ENCODE measurements around the gene RHOBTB3.
"Not testable (repeated sequence)": the region's sequence is repeated elsewhere in the genome, so short reads cannot be mapped to it uniquely, and the experiment has no call there.

RHOBTB3 gene

DNA sequence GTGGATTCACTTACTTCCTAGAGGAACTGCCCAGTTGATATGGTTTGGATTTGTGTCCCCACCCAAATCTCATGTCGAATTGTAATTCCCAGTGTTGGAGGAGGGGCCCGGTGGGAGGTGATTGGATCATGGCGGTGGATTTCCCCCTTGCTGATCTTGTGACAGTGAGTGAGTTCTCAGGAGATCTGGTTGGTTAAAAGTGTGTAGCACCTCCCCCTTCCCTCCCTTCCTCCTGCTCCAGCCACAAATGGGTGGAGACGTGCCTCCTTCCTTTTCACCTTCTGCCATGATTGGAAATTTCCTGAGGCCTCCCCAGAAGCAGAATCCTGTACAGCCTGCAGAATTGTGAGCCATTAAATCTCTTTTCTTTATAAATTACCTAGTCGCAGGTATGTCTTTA is 17.9 kb upstream of the RHOBTB3 start:
- not testable (repeated sequence) for DNase-seq (ENCODE audit: low read depth in 2 of 2)

DNA sequence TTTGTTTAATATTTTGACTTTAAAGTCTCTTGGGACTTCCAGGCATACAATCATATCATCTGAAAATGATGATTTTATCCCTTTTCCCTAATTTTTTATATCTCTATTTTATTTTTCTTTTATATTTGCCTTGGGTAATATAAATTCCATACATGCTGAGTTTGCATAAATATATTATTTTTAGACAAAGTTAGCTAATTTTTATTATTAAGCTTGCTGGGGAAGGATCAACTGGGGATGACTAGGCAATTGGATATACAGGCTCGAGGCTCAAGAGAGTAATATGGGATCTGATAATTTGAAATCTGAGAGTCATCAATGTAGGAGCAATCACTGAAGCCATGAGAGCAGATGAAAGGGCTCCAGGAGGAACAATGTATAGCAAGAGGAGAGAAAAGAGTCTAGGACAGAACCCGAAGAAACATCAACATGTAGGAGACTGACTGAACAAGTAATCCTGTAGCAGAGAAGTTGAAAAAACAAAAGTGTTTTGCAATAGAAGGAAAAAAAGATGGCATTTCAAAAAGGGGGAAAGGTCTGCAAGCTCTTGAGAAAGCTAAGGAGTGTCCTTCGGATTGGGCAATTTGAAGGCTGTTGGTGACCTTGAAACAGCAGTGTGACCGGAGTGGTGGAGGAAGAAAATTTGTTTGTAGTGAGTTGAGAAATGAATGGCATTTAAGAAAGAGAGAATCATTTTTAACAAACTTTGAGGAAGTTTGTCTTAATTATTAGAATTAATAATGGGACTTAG is 17.0 kb upstream of the RHOBTB3 start:
- no peak for DNase-seq (ENCODE audit: low read depth in 2 of 2)

DNA sequence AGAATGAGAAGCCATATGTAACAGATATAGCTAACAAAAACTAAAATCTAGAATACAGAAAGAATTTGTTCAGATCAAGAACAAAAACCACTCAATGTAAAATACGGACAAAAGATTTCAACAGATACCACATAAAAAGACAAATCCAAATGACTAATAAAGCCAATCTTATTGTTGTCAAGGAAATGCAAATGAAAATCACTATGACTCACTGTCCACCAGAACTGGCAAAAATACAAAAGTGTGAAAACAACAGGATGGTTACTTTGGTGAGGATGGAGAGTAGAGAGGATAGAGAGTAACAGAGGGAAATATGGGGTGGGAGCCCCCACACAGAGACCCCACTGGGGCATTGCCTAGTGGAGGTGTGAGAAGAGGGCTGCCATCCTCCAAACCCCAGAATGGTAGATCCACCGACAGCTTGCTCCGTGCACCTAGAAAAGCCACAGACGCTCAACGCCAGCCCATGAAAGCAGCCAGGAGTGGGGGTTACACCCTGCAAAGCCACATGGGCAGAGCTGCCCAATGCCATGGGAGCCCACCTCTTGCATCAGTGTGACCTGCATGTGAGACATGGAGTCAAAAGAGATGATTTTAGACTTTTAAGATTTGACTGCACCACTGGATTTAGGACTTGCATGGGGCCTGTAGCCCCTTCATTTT is 15.2 kb upstream of the RHOBTB3 start:
- no peak for DNase-seq (ENCODE audit: low read depth in 2 of 2)

DNA sequence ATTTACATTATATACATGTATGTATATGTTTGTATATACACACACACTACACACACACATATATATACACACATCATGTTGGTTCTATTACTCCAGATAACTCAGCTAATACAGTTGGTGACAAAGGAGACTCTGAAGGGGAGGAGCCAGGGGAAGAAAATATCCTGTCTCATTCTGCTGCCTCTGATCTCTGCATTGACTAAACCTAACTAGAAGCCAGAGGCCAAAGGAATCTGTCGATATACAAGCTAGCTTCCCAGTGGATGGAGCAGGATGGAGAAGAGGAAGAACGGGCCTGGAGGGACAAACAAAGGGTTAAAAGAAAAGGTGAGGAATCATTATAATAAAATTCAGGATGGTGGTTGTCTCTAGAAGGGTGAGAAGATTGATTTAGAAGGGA is 13.7 kb upstream of the RHOBTB3 start:
- no peak for DNase-seq (ENCODE audit: low read depth in 2 of 2)

DNA sequence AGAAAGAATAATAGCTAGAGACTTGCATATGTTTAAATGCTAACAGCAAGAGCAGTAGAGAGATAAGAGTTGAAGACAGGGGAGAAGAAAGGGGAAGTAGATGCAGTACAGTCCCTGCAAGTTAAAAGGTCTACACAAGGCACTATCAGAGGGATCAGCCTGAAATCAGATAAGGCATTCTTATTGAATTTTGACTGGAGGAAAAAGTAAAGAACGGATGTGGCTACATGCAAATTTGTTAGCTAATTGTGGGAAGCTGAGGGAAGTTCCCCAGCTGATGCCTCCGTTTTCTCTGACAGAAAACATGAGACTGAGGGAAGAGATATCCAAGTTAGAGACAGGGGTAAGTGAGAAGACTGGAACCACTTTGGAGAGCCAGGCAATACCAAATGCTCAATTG is 12.9 kb upstream of the RHOBTB3 start:
- DNase-seq (ENCODE audit: low read depth in 2 of 2): no peak

DNA sequence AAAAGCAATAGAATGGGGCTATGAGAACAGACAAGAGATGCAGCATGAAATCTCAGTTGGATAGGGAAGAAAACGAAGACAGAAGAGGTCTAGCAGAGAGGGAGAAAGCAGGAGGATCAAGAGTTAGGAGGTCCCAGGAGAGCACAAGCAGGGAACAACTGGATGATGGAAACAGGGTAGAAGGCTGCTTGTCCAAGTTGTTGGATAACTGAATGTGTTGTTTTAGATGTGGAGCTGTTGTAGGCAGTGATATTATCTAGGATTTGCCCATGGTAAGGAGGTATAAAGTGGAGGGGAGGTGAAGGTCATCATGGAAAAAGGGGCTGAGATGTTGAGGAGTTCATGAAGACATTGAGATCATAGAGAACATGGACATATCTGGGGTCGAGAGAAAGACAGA is 12.4 kb upstream of the RHOBTB3 start:
- DNase-seq (ENCODE audit: low read depth in 2 of 2): no peak

DNA sequence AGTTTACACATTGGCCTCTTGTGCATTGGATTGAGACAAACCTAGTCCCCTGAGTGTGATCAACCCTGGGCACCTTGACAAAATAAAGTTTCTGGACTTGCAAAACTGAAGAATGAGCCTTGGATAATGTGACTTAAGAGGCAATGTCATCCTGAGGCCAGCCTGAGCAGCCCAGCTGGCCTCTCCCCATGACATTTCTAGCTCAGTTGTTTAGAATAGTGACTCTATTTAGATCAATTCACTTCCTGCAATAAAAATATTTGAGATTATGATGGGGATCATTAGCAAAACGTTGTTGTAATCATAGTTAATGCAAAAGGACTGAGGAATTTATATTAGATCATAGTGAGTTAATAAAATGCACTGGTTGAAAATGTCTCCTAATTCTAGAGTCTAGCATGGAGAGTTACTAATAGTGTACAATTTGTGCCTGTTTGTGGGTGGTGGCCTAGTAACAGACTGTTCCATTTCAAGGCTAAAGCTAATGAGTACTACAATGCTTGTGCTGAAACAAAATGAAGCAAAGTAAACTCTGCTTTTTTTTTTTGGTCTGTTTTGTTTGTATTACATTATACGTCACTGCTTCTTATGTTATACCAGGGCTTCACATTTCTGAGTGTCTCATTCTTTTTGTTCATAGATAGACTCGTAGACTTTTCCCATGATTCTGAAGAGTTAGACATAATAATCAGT is 10.9 kb upstream of the RHOBTB3 start:
- no peak for DNase-seq (ENCODE audit: low read depth in 2 of 2)

DNA sequence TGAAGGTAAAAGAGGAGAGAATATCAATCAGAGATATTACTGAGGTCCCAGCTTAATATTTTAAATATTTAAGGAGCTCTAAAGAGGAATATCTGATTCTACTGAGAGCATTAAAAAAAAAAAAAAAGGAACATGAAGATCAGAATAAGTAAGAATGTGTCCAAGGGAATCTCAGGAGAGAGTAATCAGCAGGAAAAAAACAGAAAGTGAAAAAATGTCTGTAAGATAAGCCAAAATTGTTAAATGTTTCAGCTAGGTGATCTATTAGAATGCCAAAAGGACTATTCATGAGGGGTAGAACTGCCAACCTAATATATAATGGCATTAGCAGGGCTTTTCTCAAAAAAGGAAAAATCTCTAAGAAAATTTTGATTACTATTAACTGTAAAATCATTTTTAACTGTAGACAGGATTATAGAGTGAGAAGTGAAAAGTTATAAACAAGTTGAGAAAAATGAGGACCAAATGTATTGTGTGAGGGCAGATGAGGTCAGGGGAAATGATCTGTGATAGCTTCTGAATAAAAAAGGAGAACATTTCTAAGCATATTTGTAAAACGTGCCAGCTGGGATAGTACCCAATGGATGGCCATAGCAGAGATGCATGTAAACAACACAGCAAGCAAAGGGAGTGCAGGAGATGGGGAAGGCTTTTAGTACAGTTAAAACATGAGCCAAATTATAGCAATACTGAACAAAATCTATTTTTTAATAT is 9.4 kb upstream of the RHOBTB3 start:
- no peak for DNase-seq (ENCODE audit: low read depth in 2 of 2)

DNA sequence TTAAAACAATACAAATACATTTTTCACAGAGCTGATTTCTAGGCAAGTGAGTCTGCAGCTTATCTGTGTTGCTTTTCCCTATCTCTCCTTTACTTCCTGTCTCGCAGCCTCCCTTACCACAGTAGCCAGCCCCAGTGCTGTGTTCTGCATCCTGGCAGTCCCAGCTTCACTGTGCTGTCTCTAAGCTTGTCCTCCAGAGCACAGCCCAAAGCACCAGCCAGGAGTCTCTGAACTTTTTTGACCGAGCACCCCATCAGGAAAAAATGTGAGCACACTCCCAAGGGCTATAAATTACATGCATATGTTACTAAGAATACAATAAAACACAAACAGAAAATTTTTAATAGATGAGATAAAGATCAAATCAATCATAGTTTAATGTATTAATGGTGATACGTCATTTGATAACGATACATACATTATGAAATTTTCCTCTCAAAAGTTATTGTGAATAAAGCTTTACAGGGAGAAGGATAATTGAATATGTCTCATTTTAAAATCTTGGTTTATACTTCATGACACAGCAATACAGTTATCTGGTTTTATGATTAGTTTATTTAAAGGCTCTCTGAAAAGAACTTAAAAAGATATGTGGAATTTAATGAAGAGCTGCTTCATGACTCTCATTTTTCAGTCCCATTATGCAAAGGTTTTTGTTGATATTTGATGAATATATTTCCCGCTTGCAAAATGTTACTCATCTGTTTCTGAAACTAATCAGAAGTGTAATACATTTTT is 7.3 kb upstream of the RHOBTB3 start:
- DNase-seq (ENCODE audit: low read depth in 2 of 2): no peak

DNA sequence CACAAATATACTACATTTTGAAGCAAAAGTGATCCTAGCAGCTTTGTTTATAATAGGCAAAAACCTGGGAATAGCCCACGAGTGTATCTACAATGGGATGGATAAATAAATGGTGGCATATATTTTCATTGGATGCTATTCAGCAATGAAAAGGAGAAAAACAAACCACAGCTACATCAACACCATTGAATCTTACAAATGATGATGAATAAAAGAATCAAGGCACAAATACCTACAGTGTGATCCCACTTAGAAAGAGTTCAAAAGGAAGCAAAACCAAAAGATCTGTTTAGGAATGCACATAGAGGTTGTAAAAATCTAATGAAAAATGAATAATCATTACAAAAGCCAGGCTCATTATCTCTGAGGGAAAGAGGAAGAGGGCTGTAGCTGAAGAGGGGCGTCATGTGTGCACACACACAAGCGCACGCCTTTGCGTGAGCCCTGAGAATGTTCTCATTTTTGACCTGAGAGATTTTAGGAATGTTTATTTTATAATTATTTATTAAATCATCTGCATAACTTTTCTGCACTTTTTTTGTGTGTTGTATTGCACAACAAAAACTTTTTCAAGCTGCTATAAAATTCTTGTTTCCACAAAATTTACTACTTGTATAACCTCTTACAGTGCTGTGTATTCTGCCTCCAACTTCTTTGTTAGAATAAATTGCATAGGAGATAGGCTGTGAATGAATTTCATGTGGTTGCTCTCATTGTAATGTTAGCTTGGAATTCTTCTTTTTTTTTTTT is 5.9 kb upstream of the RHOBTB3 start:
- DNase-seq (ENCODE audit: low read depth in 2 of 2): no peak

DNA sequence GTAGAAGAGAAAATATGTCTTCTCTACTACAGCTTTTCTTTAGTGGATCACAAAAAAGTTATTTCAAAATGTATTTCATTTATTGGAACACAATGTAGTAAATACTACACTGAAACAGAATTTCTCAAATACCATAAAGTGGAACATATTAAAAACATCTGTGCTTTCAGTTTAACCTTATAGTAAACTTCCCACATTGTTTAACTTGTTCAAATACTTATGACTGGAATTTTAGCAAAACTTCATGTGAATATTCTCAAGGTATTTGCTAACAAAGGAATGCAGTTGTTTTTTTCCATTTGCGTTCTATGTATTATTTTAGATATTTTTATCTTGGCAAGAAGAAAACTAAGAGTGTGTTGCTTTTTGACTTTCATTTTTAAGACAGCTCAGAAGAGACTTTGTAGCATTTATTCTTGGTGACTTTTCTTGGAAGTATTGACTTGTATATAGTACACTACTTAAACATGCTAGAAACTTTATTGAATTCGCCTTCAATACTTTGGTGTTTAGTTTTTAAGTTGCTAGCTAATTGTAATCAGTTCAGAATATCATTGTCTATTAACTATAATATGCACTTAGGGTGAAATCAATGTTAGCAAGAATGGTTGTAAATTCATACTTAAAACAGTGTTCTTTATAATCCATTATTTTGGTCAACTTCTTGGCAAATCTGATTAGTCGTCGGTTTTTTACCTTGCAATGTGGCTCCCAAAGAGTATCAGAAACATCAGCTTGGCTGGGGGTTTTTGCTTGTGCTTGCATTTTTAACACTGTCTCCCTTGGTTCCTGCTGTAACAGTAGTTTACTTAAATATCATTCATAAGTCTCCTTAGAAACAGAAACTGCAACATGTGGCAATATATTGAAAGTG is 5.0 kb upstream of the RHOBTB3 start:
- DNase-seq (ENCODE audit: low read depth in 2 of 2): no peak

DNA sequence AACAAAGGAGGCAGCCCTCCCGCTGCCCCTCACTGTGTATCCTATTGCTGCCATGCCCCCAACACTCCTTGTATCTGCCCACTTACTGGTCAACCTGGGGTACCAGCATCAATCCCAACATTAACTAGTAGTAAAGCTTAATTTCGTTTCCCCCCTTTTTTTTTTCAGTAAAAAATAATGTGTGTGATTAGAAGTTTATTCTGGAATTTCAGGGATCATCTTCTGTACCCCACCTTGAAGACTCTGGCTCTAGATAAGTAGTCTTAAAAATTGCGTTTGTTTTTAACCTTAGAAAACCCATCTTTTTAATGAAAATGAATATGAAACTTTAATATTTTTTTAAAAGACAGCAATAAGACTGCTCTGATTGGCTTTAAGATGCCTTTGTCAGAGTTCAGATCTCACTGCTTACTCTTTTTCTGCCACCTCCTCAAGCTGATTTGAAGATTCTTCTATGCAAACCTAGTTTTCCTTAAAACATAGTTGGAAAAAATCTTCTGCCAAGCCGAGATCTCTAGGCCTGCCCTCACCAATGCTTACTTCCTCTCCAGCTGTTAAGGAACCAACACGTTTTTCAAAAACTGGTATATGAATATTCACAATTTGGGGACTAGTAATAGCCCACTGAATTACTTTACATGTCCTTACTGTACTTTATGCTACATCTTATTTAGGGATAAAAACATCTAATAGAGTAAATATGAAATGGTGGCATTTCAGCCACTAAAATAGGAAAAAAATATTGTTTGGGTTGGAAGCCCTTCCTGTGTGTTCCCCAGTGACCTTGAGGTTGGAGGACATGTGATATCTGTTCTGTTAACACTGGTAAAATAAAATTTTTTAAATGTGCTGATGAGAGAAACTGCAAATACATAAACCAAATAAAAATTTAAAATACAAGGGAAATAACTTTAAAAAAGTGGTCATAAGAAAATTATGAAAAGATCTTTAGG is 4.0 kb upstream of the RHOBTB3 start:
- no peak for DNase-seq (ENCODE audit: low read depth in 2 of 2)

DNA sequence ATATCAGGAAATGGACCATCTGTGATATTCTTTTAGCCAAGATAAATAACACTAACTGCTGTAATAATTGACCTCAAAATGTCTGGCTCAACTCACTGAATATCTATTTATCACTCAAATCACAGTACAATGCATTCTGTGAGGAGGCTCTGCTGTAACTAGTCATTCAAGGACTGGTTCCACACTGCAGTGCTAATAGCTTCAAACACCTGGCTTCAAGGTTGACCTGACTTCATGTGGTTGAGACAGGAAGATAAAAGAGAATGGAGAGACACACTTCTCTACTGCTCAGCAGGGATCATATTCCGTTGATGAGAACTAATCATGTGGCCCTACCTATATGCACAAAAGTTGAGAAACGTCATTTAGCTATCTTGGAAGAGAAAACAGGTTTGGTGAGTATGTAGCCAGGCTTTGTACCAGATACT is 3.4 kb upstream of the RHOBTB3 start:
- DNase-seq (ENCODE audit: low read depth in 2 of 2): no peak

DNA sequence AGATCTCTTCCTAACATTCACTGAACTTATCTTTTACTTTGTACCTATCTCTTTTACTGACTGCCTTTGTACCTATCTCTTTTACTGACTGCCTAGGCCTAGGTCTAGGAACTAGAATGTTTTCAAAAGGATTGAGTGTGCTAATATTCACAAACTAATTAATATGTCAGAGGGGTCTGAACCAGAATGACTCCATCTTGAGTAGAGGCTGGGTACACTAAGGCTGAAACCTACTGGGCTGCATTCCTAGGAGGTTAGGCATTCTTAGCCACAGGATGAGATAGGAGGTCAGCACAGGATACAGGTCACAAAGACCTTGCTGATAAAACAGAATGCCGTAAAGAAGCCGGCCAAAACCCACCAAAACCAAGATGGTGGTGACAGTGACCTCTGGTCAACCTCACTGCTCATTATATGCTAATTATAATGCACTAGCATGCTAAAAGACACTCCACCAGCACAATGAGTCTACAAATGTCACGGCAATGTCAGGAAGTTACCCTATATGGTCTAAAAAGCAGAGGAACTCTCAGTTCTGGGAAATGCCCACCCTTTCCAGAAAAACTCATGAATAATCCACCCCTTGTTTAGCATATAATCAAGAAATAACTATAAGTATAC is 2.5 kb upstream of the RHOBTB3 start:
- no peak for DNase-seq (ENCODE audit: low read depth in 2 of 2)

DNA sequence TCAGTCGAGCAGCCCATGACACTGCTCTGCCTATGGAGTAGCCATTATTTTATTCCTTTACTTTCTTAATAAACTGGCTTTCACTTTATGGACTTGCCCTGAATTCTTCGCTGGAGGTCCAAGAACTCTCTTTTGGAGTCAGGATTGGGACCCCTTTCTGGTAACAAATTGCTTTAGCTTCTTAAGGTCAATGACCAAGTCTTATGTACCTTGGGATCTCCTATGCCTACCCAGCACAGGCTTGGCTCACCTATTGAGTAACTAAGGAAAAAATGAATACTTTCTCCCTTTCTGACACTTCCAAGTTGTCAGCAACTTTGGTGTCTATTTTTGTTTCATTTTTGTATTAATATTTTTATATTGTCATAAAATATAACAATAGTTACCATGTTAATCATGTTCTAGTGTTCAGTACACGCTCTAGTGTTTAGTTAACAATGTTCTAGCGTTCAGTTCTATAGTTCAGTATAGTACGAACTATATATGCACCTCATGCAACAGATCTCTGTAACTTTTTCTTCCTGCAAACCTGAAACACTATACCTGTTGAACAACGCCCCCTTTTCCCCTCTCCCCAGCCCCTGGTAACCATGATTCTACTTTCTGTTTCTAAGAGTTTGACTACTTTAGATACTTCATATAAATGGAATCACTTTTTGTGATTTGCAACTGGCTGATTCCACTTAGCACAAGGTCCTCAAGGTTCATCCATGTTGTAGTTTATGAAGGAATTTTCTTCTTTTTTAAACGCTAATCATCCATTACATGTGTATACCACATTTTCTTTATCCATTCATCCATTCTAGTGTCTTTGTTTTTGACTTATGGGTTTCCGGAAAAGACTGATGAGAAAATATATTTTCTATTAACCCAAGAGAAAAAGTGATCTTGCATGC is 1.8 kb upstream of the RHOBTB3 start:
- no peak for DNase-seq (ENCODE audit: low read depth in 2 of 2)

DNA sequence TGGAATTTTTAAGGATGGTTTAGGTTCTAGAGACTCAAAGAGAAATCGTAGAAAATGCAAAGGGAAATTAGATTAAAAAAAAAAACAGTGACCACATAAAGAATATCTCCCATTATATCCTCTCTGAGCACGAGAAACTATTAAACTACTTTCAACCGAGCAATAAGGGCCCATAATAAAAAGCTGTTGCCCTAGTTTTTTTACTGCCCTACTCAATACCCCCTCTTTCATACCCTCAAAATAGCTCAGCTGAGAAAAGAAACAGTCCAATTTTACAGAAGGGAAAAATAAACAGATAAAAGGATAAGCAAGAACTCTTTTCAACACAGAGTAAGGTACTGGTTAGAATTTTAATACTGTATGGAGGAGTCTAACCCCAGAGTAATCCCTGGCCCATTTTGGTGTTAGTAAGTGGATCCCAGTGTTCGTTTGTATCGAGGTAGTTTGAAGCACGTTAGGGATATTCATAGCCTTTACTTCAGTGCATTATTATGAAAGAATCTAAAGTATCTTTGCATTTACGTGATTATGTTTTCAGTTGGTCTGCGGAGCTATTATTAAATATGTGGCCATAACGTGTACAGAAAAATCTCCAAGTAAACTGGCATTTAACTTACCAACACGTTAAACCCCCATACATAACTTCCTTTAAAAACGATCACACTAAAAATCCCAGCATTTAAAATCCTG is 980 bp upstream of the RHOBTB3 start:
- no peak for DNase-seq (ENCODE audit: low read depth in 2 of 2)

Measured in stimulated activated CD4-positive, alpha-beta T cell treated with anti-CD3 and anti-CD28 coated beads, Interleukin-12 subunit alpha, Interleukin-12 subunit beta, amount 100 ng/mL, for 24 hours (primary cell).